ENCODE measurements around the gene CIROP. TPM values are rescaled to one million over a fixed set of nuclear protein-coding genes. Genes with fewer than 3 reads are reported as not detected.

The CIROP gene
- total RNA-seq, 1 experiment from 2014 or later, result 0.11 TPM

GRCh38 chr14:23099212-23099861 is 5.5 kb downstream of the CIROP start:
- H3K27me3 Mint-ChIP-seq (ENCODE audit: low read depth), result peaks cover 11% of the 10 kb centered on the region
- ATAC-seq (no peak), DNase-seq (ENCODE audit: low spot score) (no peak)
- peaks cover 46% of the 10 kb centered on the region for H3K4me1 Mint-ChIP-seq
- no peaks in the 10 kb centered on the region for H3K9me3 Mint-ChIP-seq
- TF ChIP-seq GRHL2 (CRISPR knock-in tag; IDR thresholded peaks at IDR 0.05; ENCODE audit: insufficient replicate concordance, severe bottlenecking) (no peak), USF1 (CRISPR knock-in tag; IDR thresholded peaks at IDR 0.05) (no peak), NFE2L1 (CRISPR knock-in tag; IDR thresholded peaks at IDR 0.05) (no peak)
- ChIA-PET CTCF (interaction anchor here (0.7 to 6.9 kb wide), 7 partner anchors 13 to 280 kb away, joined by 3 to 43 read pairs (median 5); no protein-coding TSS in a partner anchor), POLR2A (no interaction called here)
- H3K36me3 Mint-ChIP-seq, result peaks cover 24% of the 10 kb centered on the region
- 0 out of 2 replicates have a peak overlapping the region, but pooled peaks have one; percentile 23 for H3K27ac Mint-ChIP-seq
- no peak overlapping the region for H3K4me3 Mint-ChIP-seq

- H3K4me1 Mint-ChIP-seq, result peaks cover 46% of the 10 kb centered on the region
- H3K9me3 Mint-ChIP-seq, result no peaks in the 10 kb centered on the region
- H3K27me3 Mint-ChIP-seq (ENCODE audit: low read depth), result no peaks in the 10 kb centered on the region; the same call in 1 of the 2 replicates
- ChIA-PET CTCF (interaction anchor here (1.2 to 1.4 kb wide), 3 partner anchors 21 to 29 kb away, joined by 4 to 10 read pairs (median 6); no protein-coding TSS in a partner anchor), POLR2A (no interaction called here)
- H3K4me3 Mint-ChIP-seq, result no peak overlapping the region; the same call in 1 of the 2 replicates
- TF ChIP-seq ARID4B (CRISPR knock-in tag; IDR thresholded peaks at IDR 0.05; ENCODE audit: borderline replicate concordance) (no peak), FOXJ3 (CRISPR knock-in tag; IDR thresholded peaks at IDR 0.05; ENCODE audit: borderline replicate concordance) (no peak), ERG (CRISPR knock-in tag; IDR thresholded peaks at IDR 0.05) (no peak), MYBL2 (CRISPR knock-in tag; IDR thresholded peaks at IDR 0.05) (no peak), ZNF232 (CRISPR knock-in tag; IDR thresholded peaks at IDR 0.05) (no peak), KAT7 (CRISPR knock-in tag; IDR thresholded peaks at IDR 0.05; ENCODE audit: borderline replicate concordance) (no peak), CBFB (CRISPR knock-in tag; IDR thresholded peaks at IDR 0.05; ENCODE audit: low read depth) (no peak), MAX (CRISPR knock-in tag; IDR thresholded peaks at IDR 0.05) (no peak), ZNF532 (CRISPR knock-in tag; IDR thresholded peaks at IDR 0.05; ENCODE audit: borderline replicate concordance) (no peak), ZNF423 (CRISPR knock-in tag; IDR thresholded peaks at IDR 0.05) (no peak)
- peak overlapping the region; percentile 47; the same call in 1 of the 2 replicates for H3K27ac Mint-ChIP-seq
- H3K36me3 Mint-ChIP-seq, result peaks cover 32% of the 10 kb centered on the region
- ATAC-seq (no peak), DNase-seq (ENCODE audit: low spot score) (no peak)
Observed at GRCh38 chr14:23097786-23098185, 7.0 kb downstream of the CIROP start.

All from WTC11 (cell line).